H1 (cell line): ENCODE results near the gene EHBP1. TPM values are rescaled to one million over a fixed set of nuclear protein-coding genes. Genes with fewer than 3 reads are reported as not detected.

Experiments
- CTCF ChIA-PET: fragments of 300-600 bp; sonication (Branson Sonifier 250); formaldehyde crosslinking; loops from one replicate; lab custom pipeline; 2021; ENCODE audit not compliant: partially characterized antibody; lab: Charles Lee
- POLR2A ChIA-PET: fragments of 300-600 bp; sonication (Branson Sonifier 250); formaldehyde crosslinking; loops from one replicate; lab custom pipeline; 2021; ENCODE audit warnings: inconsistent platforms; ENCODE audit not compliant: partially characterized antibody; lab: Charles Lee
- DNase-seq, 2 experiments: peaks; one replicate each; pipeline versions ENCODE4 v3.0.0 to v3.0.0-alpha.2; 2010 to 2022; ENCODE audit warnings: low spot score in 2 of 2, low read depth in 1 of 2, mixed read lengths in 1 of 2
- FAIRE-seq: peaks from 2 replicates; lab custom pipeline; 2011; peaks lifted over from hg19 to GRCh38; lab: Jason Lieb, UNC
- H2AFZ ChIP-seq: 2 replicates; pipeline ENCODE4 v1.8.1; 2012; ENCODE audit warnings: low read length, inconsistent platforms
- H2AK5ac ChIP-seq: 2 replicates; pipeline ENCODE4 v1.6.1; 2013; ENCODE audit warnings: low read depth, low read length
- H2BK120ac ChIP-seq: replicated peaks from 2 replicates; pipeline ENCODE3; 2013; ENCODE audit warnings: low read depth, low read length, inconsistent platforms
- H2BK12ac ChIP-seq: 2 replicates; pipeline ENCODE4 v1.6.1; 2013; ENCODE audit warnings: low read depth, low read length
- H2BK15ac ChIP-seq: 2 replicates; pipeline ENCODE4 v1.6.1; 2013; ENCODE audit warnings: low read length
- H2BK20ac ChIP-seq: 2 replicates; pipeline ENCODE4 v1.6.1; 2013; ENCODE audit warnings: low read length
- H2BK5ac ChIP-seq: 2 replicates; pipeline ENCODE4 v1.6.1; 2013; ENCODE audit warnings: low read depth, low read length
- H3K14ac ChIP-seq: 2 replicates; pipeline ENCODE4 v1.6.1; 2013; ENCODE audit warnings: inconsistent platforms; ENCODE audit not compliant: insufficient read length
- H3K18ac ChIP-seq: 2 replicates; pipeline ENCODE4 v1.6.1; 2013; ENCODE audit warnings: low read length; ENCODE audit errors: extremely low read depth
- H3K23ac ChIP-seq: 2 replicates; pipeline ENCODE4 v1.6.1; 2013; ENCODE audit warnings: inconsistent platforms; ENCODE audit not compliant: insufficient read length
- H3K23me2 ChIP-seq: 2 replicates; pipeline ENCODE4 v1.6.1; 2013; ENCODE audit warnings: low read depth, low read length
- H3K27ac ChIP-seq: 2 replicates; pipeline ENCODE4 v1.6.1; 2011; ENCODE audit warnings: low read depth, low read length, inconsistent platforms
- H3K27me3 ChIP-seq, 4 experiments: replicated peaks in 1 of 4; 1 replicate in 1 of 4; 2 replicates in 3 of 4; pipeline versions ENCODE4 v1.6.1 to v1.8.1; 2011 to 2013; ENCODE audit warnings: low read length in 3 of 4, mild to moderate bottlenecking in 3 of 4, inconsistent platforms in 2 of 4, mixed read lengths in 2 of 4, moderate library complexity in 1 of 4; ENCODE audit not compliant: control insufficient read depth in 3 of 4, insufficient read depth in 3 of 4; ENCODE audit errors: extremely low read depth in 1 of 4
- H3K36me3 ChIP-seq, 4 experiments: 2 replicates each; pipeline versions ENCODE4 v1.6.1 to v1.8.1; 2011 to 2013; ENCODE audit warnings: mild to moderate bottlenecking in 4 of 4, low read length in 3 of 4, moderate library complexity in 2 of 4, control low read depth in 1 of 4, inconsistent platforms in 1 of 4; ENCODE audit not compliant: insufficient read depth in 4 of 4, control insufficient read depth in 2 of 4
- H3K4ac ChIP-seq: replicated peaks from 2 replicates; pipeline ENCODE3; 2013; ENCODE audit warnings: low read length, low read depth, mixed read lengths, inconsistent platforms; ENCODE audit not compliant: insufficient read length
- H3K4me1 ChIP-seq, 4 experiments: replicated peaks in 1 of 4; 1 replicate in 1 of 4; 2 replicates in 3 of 4; pipeline versions ENCODE4 v1.6.1 to v1.8.1; 2011 to 2013; ENCODE audit warnings: low read length in 3 of 4, inconsistent platforms in 2 of 4, mixed read lengths in 1 of 4; ENCODE audit not compliant: insufficient read depth in 4 of 4, control insufficient read depth in 3 of 4
- H3K4me2 ChIP-seq, 2 experiments: 2 replicates each; pipeline versions ENCODE4 v1.6.1 to v1.8.1; 2011 to 2013; ENCODE audit warnings: low read depth in 2 of 2, low read length in 2 of 2, control low read depth in 1 of 2, inconsistent platforms in 1 of 2, mild to moderate bottlenecking in 1 of 2; ENCODE audit not compliant: insufficient read depth in 1 of 2
- H3K4me3 ChIP-seq, 4 experiments: fragments of 200-600, 300-600 bp in 1 of 4; sonication (generic), shearing (Covaris generic), sonication (Bioruptor Twin) in 1 of 4; 2 replicates each; pipeline versions ENCODE4 v1.5.1 to v1.8.1; 2011 to 2016; ENCODE audit warnings: low read length in 4 of 4, low read depth in 3 of 4, control low read depth in 2 of 4, inconsistent platforms in 2 of 4, mild to moderate bottlenecking in 2 of 4, mixed read lengths in 1 of 4, moderate library complexity in 1 of 4; ENCODE audit not compliant: insufficient read depth in 2 of 4; ENCODE audit errors: extremely low read depth in 1 of 4
- H3K56ac ChIP-seq: replicated peaks from 2 replicates; pipeline ENCODE3; 2013; ENCODE audit warnings: low read depth, mild to moderate bottlenecking, mixed read lengths, low read length, inconsistent platforms; ENCODE audit not compliant: insufficient read length
- H3K79me1 ChIP-seq: 2 replicates; pipeline ENCODE4 v1.6.1; 2013; ENCODE audit warnings: low read depth, low read length, control low read depth
- H3K79me2 ChIP-seq, 2 experiments: 2 replicates each; pipeline versions ENCODE4 v1.6.1 to v1.8.1; 2012 to 2013; ENCODE audit warnings: low read length in 2 of 2, mild to moderate bottlenecking in 2 of 2, inconsistent platforms in 1 of 2; ENCODE audit not compliant: insufficient read depth in 2 of 2, control insufficient read depth in 1 of 2
- H3K9ac ChIP-seq, 4 experiments: replicated peaks in 1 of 4; 1 replicate in 1 of 4; 2 replicates in 3 of 4; pipeline versions ENCODE4 v1.6.1 to v1.8.1; 2011 to 2013; ENCODE audit warnings: low read depth in 3 of 4, low read length in 3 of 4, control low read depth in 2 of 4, mild to moderate bottlenecking in 2 of 4, moderate library complexity in 2 of 4, inconsistent platforms in 1 of 4; ENCODE audit errors: extremely low read depth in 1 of 4
- H3K9me3 ChIP-seq, 2 experiments: 2 replicates each; pipeline versions ENCODE4 v1.6.1 to v1.8.1; 2012 to 2013; ENCODE audit warnings: mild to moderate bottlenecking in 2 of 2, moderate library complexity in 2 of 2, control low read depth in 1 of 2, inconsistent platforms in 1 of 2, low read depth in 1 of 2, low read length in 1 of 2, mixed read lengths in 1 of 2; ENCODE audit not compliant: insufficient read depth in 2 of 2
- H4K20me1 ChIP-seq, 2 experiments: replicated peaks in 1 of 2; 2 replicates each; pipeline versions ENCODE3 to v1.8.1; 2011 to 2013; ENCODE audit warnings: inconsistent platforms in 2 of 2, low read length in 2 of 2, mild to moderate bottlenecking in 1 of 2; ENCODE audit not compliant: insufficient read depth in 2 of 2, control insufficient read depth in 1 of 2
- H4K5ac ChIP-seq: 2 replicates; pipeline ENCODE4 v1.6.1; 2013; ENCODE audit warnings: low read length, low read depth, mixed read lengths, inconsistent platforms; ENCODE audit not compliant: insufficient read length
- H4K8ac ChIP-seq: 2 replicates; pipeline ENCODE4 v1.8.0; 2013; ENCODE audit warnings: mild to moderate bottlenecking, moderate library complexity, low read length, inconsistent platforms; ENCODE audit not compliant: insufficient read depth; ENCODE audit errors: extremely low read depth
- H4K91ac ChIP-seq: replicated peaks from 2 replicates; pipeline ENCODE3; 2013; ENCODE audit warnings: low read length, mixed read lengths, inconsistent platforms; ENCODE audit not compliant: insufficient read length
- CBX5 ChIP-seq: fragments of 300-800, 300-1000 bp; sonication (generic); IDR thresholded peaks from 2 replicates; pipeline ENCODE4 v1.7.1; 2016; ENCODE audit warnings: antibody characterized with exemption, low read length, low read depth
- E2F6 ChIP-seq: IDR thresholded peaks from 2 replicates; pipeline ENCODE4 v1.6.1; 2012; ENCODE audit warnings: inconsistent platforms
- EP300 ChIP-seq, 2 experiments: IDR thresholded peaks; 1 replicate in 1 of 2; 2 replicates in 1 of 2; pipeline ENCODE4 v1.6.1; 2011 to 2012; ENCODE audit warnings: low read depth in 2 of 2, low read length in 2 of 2, mild to moderate bottlenecking in 2 of 2, borderline replicate concordance in 1 of 2, inconsistent platforms in 1 of 2, moderate library complexity in 1 of 2
- EZH2 ChIP-seq: fragments of 200-600 bp; sonication (generic); IDR thresholded peaks from 2 replicates; pipeline ENCODE4 v1.7.1; 2012; ENCODE audit warnings: low read depth, mild to moderate bottlenecking, moderate library complexity, low read length, inconsistent platforms; ENCODE audit not compliant: severe bottlenecking
- HDAC6 ChIP-seq: IDR thresholded peaks from one replicate; pipeline ENCODE4 v1.7.1; 2012; ENCODE audit warnings: low read depth, mild to moderate bottlenecking, inconsistent platforms, low read length, moderate library complexity
- RAD21 ChIP-seq, 2 experiments: IDR thresholded peaks in 1 of 2; conservative IDR thresholded peaks in 1 of 2; 2 replicates each; pipeline ENCODE4 v1.6.1; 2011; ENCODE audit warnings: low read depth in 2 of 2, low read length in 2 of 2, improper control_type of control experiment in 1 of 2, inconsistent platforms in 1 of 2, mild to moderate bottlenecking in 1 of 2, moderate library complexity in 1 of 2
- SP1 ChIP-seq: IDR thresholded peaks from 2 replicates; pipeline ENCODE4 v1.6.1; 2011; ENCODE audit warnings: low read depth, low read length
- SRF ChIP-seq: IDR thresholded peaks from 2 replicates; pipeline ENCODE4 v1.6.1; 2011; ENCODE audit warnings: mild to moderate bottlenecking, low read depth, low read length, moderate library complexity
- SUZ12 ChIP-seq: fragments of 200-600 bp; sonication (generic); IDR thresholded peaks from 2 replicates; pipeline ENCODE4 v1.6.1; 2012; ENCODE audit warnings: mild to moderate bottlenecking, inconsistent platforms, low read length, moderate library complexity, mixed read lengths
- WGBS, 2 experiments: shearing (Covaris generic) in 1 of 2; methylation state at CpG; one replicate each; pipeline versions ENCODE4 v1.1.6 to v1.1.7; 2013 to 2015; ENCODE audit warnings: low lambda C conversion rate in 2 of 2, mixed read lengths in 2 of 2, inconsistent platforms in 1 of 2, low coverage in 1 of 2, missing lambda C conversion rate in 1 of 2; ENCODE audit not compliant: insufficient replicate concordance in 2 of 2, insufficient coverage in 1 of 2, insufficient read length in 1 of 2; ENCODE audit errors: extremely low coverage in 1 of 2, missing lambda C conversion rate in 1 of 2; 5-methylcytosine and 5-hydroxymethylcytosine counted together
- polyA plus RNA-seq, 7 experiments: library from polyadenylated mRNA; depleted of rRNA in 3 of 7; stranded (reverse) in 5 of 7; unstranded in 2 of 7; fragments of >200 nt in 5 of 7; fragments of 200-250 nt in 2 of 7; gene quantifications; 1 replicate in 5 of 7; 2 replicates in 1 of 7; 4 replicates in 1 of 7; pipeline versions ENCODE4 v1.2.1 to v1.2.3, GENCODE V29; 2011 to 2013; ENCODE audit warnings: missing spikeins in 2 of 7, mixed read lengths in 2 of 7
- total RNA-seq: library from RNA; stranded (reverse); fragmentation: NEBNext Ultra II Directional; extraction: Animal tissue kit (Norgen Biotek cat#: 25700); gene quantifications from 2 replicates; pipeline ENCODE4 v1.2.1, GENCODE V29; 2021
- TF ChIP-seq, protein P1 (sequence below): IDR thresholded peaks from 2 replicates; pipeline ENCODE4 v1.6.1; 2011; ENCODE audit warnings: low read length, improper control_type of control experiment
- TF ChIP-seq, protein P2 (sequence below): IDR thresholded peaks from 2 replicates; pipeline ENCODE4 v1.6.1; 2011; ENCODE audit warnings: low read depth, mild to moderate bottlenecking, low read length; ENCODE audit not compliant: insufficient read depth

EHBP1 gene
- total and polyA plus RNA-seq, 2 of the 8 experiments (the other 6 are each of a cell fraction or from before 2014, with no cell fraction given) = 12.0 to 64.1 TPM

- H3K9me3 ChIP-seq = peaks cover 5 to 8% of the 10 kb centered on the region in 2 experiments
- no peak overlapping the region for H2BK12ac ChIP-seq
- H3K4me2 ChIP-seq = no peak overlapping the region
- no peaks in the 10 kb centered on the region for H4K20me1 ChIP-seq
- H4K91ac ChIP-seq = no peak overlapping the region
- no peak overlapping the region for H3K56ac ChIP-seq
- H2BK120ac ChIP-seq = no peak overlapping the region
- H3K27ac ChIP-seq = no peak overlapping the region
- no peak overlapping the region for H3K18ac ChIP-seq
- no peaks in the 10 kb centered on the region for H3K23me2 ChIP-seq
- no peaks in the 10 kb centered on the region for H3K27me3 ChIP-seq
- no peak overlapping the region for H2AFZ ChIP-seq
- no peak overlapping the region for H3K14ac ChIP-seq
- no peak overlapping the region for H2BK20ac ChIP-seq
- no peak overlapping the region for H4K5ac ChIP-seq
- ChIA-PET CTCF (no interaction called here), POLR2A (no interaction called here)
- DNase-seq (no peak), FAIRE-seq (no peak)
- no peak overlapping the region for H3K9ac ChIP-seq
- H3K79me1 ChIP-seq = no peaks in the 10 kb centered on the region
- H3K4ac ChIP-seq = no peak overlapping the region
- H2BK5ac ChIP-seq = no peak overlapping the region
- 92% methylated on average over 2 of the region's 2 CpGs; no CpG with 5 or more reads in 1 of the 2 experiments for WGBS, 2 experiments
- H3K4me3 ChIP-seq = no peak overlapping the region
- H3K36me3 ChIP-seq = peaks cover 0 to 2% (median 0%) of the 10 kb centered on the region in 4 experiments; a peak in 1 of 8 replicates
- no peaks in the 10 kb centered on the region for H3K79me2 ChIP-seq
- peak overlapping the region; percentile 65 for H3K23ac ChIP-seq
- no peak for TF ChIP-seq EZH2
- no peak for TF ChIP-seq HDAC6
- no peak for TF ChIP-seq E2F6
- TF ChIP-seq SRF = no peak
- TF ChIP-seq CBX5 = no peak
- TF ChIP-seq, protein P1, sequence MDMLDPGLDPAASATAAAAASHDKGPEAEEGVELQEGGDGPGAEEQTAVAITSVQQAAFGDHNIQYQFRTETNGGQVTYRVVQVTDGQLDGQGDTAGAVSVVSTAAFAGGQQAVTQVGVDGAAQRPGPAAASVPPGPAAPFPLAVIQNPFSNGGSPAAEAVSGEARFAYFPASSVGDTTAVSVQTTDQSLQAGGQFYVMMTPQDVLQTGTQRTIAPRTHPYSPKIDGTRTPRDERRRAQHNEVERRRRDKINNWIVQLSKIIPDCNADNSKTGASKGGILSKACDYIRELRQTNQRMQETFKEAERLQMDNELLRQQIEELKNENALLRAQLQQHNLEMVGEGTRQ = no peak
- no peak for TF ChIP-seq SP1
- no peak for TF ChIP-seq SUZ12
- TF ChIP-seq, protein P2, sequence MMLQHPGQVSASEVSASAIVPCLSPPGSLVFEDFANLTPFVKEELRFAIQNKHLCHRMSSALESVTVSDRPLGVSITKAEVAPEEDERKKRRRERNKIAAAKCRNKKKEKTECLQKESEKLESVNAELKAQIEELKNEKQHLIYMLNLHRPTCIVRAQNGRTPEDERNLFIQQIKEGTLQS = no peak
- no peak for TF ChIP-seq RAD21 (IDR thresholded peaks at IDR 0.05 in 1 of 2, conservative IDR thresholded peaks at IDR 0.05 in 1 of 2; ENCODE audit: low read depth in 2 of 2, low read length in 2 of 2)
- no peak for TF ChIP-seq EP300 (IDR thresholded peaks at IDR 0.05; ENCODE audit: borderline replicate concordance in 1 of 2, low read depth in 2 of 2, low read length in 2 of 2)
- H4K8ac ChIP-seq = no peak overlapping the region
- H2BK15ac ChIP-seq = no peak overlapping the region
- H3K4me1 ChIP-seq = no peaks in the 10 kb centered on the region
- H2AK5ac ChIP-seq = no peak overlapping the region
These were observed 222.5 kb downstream of the EHBP1 start for GRCh38 chr2:62928015-62928414.
